HG03520 (cell line): ENCODE results near the gene ICA1L.
"Not testable (repeated sequence)": the region's sequence is repeated elsewhere in the genome, so short reads cannot be mapped to it uniquely, and the experiment has no call there.

Source experiments
- ATAC-seq: cut with Tn5 transposase; IDR thresholded peaks from one replicate; pipeline ENCODE4 v1.9.1; 2021; ENCODE audit warnings: mild to moderate bottlenecking, moderate library complexity; ENCODE audit not compliant: unreplicated experiment

ICA1L gene

DNA sequence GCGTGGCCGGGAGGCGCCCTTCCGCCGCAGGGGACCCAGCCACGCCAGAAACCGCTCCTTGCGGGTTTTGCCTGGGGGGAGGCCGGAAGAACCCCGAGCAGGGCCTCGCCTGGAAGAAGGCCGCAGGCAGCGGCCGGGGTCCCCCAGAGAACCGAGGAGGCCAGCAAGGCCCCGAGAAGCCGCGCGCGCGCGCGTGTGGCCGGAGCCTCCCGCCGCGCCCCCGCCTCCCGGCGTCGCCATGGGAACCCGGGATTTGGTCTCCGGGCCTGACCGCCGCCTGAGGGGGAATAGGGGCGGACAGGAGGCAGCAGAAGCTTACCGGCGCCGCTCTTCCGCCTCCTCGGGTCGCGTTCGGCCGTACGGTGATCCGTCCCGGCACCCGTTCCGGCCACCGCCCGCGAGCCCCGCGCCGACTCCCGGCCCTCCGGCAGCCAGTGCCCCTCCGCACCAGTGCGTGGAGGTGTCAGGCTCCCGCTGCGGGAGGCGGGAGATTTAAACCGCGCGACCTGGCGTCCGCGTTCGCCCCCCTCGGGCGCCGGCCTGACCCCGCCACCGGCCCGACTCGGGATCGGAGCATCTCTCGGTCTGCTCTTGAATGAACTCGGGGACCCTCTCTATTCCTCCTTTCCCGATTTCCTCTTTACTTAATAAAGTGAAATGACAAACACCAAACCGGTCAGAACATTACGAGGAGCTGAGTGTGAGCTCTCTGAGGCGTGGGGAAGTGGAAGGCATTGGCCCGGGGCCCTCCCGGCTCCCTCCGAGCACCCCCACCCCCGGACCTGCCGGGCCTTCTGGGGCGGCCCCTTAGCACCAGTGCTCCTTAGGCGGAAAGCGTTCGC is at the start of gene ICA1L:
TSS of gene ICA1L (minus strand) at position 467 of the 842 bp plus-strand sequence. CDS start 42,757 bp downstream, outside the sequence.
- peak; percentile 43 for ATAC-seq

DNA sequence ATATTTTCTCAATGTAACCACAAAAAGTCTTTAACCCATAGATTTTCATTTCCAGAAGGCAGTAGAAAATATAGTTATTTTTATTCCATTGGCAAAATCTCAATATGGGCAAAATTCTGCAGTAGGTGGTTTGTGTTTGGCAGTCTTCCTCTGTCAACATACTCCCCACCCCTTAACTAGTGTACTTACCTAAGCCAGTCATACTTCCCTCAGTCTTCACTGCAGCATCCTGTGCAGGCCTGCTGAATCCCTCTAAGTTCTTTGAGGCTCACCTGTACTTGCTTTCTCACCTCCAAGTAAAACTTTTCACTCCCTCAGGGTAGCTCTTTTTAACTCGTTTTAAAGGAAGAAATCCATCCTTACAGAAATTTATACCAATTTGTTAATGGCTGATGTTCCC is 47.3 kb upstream of the ICA1L start:
- no peak for ATAC-seq

DNA sequence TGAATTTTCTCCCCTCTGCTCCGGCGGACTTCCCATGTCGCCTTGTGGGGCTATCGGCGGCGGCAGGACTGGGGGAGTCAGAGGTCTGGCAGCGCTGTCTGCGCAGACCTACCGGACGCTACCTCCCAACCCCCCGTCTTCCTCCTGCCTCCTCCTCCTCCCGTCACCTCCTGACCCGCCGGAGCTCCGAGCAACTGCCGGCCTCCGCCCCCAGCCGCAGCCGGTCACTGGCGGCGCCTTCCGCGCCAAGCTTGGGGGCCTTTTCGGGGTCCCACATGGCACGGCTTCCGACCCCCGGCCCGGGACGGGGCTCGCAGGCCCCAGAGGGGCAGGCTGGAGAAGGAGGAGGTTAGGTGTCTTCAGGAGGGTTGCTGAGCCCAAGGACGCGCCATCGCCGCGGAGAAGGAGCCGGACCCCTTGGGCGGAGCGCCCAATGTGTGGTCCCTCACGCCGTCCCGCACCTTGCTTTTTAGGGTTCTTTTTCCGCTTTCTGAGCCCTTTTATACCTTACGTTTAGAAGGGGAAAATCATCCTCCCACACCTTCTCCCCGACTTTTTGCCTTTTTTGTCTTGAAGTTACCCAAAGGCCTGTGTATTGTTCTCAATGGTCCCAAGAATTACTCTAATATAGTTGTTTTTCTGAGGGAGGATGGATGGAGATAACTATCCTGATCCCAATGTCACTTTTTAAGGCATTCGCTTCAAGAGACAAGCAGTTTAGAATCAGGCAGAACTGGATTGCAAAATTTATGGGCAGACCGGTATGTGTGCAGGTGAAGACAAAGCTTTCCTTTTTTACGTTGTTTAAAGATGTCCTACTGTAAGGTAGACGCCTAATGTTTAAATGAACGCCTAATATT is 41.0 kb upstream of the ICA1L start:
- peak; percentile 42 for ATAC-seq

DNA sequence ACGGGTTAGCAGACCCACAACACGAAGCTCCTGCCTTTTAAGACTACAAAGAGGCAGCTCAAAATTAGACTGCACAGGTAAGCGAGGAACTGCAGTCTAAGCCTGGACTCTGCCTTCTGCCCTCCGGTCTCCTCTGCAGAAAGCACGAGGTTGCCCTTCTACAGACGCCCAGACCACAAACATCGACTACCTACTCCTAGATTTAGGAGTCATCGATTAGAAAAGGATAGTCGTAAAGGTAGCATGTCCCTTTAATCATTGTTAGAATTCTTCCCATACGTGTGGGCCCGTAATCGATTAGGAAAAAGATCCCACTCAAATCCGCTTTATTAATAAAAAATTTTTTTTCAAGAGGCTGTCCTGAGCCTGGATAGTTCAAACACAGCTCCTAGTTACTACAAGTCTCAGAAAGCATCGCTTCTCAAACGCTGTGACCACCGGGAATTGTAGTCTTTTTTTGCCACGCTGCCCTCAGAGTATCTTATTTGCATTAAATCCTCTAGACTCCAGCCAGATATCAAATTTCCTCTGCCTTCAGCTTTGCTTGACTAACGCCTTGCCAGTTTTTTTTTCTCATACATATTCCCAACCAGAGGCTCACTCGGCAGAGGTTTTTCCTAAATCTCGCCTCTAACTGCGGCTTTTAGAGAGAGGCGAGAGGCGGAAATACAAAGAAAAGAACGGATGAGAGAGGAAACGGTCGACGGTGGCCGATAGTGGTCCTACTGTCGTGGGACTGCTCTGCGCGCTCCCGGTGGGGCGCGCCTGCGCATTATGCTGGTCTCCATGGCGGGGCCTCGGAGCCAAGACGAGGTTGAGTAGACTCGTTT is 40.2 kb upstream of the ICA1L start, which contains the start of the genes CARF and WDR12:
TSS of gene CARF (plus strand) at position 764 of the 830 bp plus-strand sequence. CDS start 29,628 bp downstream, outside the sequence.
TSS of gene WDR12 (minus strand) at position 162 of the 830 bp plus-strand sequence. CDS start 197 bp downstream, outside the sequence.
- ATAC-seq, result peak; percentile 78

DNA sequence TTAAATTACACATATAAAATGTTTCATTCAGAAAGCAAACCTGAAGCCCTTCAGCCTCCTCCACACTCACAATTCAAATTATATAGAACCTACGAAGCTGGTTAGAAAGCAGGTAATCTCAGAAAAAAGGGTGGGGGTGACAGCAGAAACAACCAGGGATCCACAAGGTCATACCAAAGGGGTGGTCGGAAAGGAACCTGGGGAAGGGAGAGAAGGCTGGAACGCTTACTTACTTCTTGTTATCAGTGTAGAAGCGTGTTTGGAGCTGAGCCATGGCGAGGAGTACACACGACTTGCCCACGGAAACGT is 39.6 kb upstream of the ICA1L start:
- peak; percentile 16 for ATAC-seq

DNA sequence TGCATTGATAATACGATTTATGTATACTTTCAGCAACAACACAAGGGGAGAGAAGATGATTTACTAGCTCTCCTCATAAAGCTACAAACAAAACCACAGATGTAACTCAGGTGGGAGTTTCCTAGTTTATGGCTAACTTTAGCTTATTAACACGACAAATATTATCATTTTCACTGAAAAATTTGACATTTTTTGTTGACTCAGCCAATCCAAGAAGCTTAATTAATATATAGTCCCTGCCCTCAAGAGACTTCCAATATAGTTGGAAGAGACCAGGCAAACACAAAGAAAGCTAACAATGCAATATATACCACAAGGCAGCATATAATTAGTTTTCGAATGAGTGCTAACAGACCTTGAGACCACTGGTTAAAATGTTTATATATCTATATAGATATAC is 39.1 kb upstream of the ICA1L start:
- ATAC-seq, result no peak

DNA sequence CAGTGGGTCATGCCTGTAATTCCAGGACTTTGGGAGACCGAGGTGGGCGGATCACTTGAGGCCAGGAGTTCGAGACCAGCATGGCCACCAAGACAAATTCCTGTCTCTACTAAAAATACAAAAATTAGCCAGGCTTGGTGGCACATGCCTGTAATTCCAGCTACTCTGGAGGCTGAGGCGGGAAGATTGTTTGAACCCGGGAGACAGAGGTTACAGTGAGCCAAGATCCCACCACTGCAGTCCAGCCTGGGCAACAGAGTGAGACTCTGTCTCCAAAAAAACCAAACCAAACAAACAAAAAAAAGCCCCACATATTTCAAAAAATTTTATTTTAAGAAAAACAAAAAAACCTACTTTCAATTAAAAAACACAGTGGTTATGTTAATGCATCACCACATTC is 38.7 kb upstream of the ICA1L start:
- ATAC-seq, result not testable (repeated sequence)

DNA sequence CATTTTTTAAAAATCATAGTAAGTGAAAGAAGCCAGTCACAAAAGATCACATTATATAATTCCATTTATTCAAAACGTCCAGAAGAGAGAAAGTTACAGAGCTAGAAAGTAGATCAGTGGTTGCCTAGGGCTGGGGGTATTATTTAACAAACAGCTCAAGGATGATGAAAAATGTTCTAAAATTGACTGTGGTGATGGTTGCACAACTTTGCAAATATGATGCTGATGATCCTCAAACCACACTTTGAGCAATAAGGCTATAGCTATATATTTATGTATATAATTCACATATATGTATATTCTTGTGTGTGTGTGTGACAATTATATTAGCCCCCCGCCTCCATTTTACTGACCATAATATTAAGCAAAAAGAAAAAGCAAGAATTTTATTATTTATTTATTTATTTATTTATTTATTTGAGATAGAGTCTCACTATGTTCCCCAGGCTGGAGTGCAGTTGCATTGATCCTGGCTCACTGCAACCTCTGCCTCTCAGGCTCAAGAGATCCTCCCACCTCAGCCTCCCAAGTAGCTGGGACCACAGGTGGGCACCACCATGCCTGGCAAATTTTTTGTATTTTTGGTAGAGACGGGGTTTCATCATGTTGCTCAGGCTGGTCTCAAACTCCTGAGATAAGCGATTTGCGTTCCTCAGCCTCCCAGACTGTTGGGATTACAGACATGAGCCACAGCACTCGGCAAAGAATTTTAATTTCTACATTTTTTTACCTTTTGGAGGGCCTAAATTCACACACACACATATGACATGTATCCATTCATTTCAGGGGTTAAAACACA is 38.0 kb upstream of the ICA1L start:
- ATAC-seq, result no peak

DNA sequence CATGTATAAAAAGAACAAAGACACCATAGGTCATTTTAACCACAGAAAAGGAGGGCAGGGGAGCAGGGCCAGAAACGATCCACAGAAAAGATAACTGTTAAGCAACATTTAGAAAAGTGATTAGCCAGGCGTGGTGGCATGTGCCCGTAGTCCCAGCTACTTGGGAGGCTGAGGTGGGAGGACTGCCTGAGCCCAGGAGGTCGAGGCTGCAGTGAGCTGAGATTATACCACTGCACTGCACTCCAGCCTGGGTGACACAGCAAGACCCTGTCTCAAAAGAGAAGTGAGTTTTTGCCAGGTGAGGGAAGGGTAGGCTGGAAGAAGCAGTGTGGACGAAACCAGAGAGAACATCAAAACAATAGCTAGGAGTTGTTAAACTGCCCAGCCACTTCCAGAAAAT is 36.6 kb upstream of the ICA1L start:
- ATAC-seq, result no peak

DNA sequence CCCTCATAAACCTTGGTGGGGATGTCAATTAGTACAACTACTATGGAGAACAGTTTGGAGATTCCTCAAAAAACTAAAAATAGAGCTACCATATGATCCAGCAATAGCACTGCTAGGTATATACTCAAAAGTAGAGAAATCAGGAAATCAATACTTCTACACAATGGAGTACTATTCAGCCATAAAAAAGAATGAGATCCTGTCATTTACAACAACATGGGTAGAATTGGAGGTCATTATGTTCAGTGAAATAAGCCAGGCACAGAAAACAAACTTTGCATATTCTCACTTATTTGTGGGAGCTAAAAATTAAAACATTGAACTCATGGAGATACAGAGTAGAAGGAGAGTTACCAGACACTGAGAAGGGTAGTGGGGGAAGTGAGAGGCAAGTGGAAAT is 33.9 kb upstream of the ICA1L start:
- ATAC-seq, result not testable (repeated sequence)

DNA sequence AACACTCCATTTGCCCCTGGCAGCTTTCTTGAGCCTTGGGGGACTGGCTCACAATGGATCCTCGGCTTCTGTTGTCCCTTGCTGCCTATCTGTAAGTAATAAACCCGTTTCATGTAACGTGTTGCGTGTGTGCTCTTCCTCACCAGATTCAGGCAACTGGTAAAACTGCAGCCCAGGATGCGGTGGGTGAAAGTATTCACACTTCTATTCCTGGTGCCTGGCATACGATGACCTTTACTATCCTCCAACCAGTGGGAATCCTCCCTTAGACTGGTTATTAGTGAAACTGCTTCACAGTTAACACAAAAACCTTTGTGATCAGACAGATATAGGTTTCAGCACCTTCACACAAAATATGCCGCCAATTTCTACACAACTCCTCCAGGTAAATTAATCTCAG is 13.6 kb upstream of the ICA1L start:
- ATAC-seq, result no peak

DNA sequence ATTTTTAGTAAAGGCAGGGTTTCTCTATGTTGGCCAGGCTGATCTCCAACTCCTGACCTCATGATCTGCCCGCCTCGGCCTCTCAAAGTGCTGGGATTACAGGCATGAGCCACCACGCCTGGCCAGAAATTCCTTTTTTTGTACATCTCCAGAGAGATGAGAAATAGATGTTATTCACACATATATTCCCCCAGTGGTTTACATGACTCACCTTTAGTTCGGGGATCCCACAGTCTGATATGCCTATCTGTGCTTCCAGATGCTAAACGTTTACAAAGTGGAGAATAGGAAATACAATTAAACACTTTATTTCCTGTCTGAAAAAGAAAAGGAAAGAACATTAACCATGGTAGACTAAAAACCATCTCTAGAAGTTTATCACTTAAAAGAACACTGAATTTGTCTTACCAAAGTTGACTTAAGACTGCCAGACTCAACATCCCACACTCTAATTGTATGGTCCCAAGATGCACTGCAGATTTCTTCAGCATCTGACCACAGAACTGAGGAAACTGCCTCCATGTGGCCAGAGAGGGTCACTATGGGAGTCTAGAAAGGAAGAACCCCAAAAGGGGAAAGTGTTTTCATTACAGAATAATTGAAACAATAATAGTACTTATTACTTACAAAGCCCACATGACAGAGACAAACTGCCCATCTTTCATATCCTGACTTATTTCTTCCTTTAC is 12.6 kb upstream of the ICA1L start:
- no peak for ATAC-seq

DNA sequence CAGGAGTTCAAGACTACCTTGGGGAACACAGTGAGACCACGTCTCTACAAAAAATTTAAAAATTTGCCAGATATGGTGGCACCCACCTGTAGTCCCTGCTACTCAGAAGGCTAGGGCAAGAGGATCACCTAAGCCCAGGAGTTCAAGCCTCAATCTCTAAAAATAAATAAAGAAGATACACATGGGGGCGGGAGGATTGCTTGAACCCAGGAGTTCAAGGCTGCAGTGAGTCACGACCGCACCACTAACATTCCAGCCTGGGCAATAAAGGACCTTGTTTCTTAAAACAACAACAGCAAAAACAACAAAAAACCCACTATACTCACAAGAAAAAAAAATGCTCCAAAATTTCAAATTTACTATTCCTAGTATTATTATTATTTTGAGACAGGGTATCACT is 10.0 kb upstream of the ICA1L start:
- no peak for ATAC-seq

DNA sequence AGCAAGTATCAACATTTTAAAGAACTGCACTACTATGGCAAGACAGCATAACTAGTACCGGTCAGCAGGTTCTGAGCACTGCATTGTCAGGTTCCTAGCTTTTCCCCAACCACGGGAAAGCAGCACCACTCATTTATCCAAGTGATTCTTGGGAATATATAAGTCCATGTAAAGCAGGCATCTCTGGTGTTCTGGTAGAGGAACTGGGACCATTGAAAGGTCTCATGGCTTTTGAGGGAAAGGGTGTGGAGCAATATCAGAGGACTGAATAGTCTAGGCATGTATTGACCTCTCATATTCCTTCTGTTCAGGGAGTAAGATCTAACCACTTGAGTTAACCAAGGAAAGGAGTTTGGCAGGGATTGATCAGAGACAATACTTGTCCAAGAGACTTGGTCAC is 6.1 kb upstream of the ICA1L start:
- no peak for ATAC-seq

DNA sequence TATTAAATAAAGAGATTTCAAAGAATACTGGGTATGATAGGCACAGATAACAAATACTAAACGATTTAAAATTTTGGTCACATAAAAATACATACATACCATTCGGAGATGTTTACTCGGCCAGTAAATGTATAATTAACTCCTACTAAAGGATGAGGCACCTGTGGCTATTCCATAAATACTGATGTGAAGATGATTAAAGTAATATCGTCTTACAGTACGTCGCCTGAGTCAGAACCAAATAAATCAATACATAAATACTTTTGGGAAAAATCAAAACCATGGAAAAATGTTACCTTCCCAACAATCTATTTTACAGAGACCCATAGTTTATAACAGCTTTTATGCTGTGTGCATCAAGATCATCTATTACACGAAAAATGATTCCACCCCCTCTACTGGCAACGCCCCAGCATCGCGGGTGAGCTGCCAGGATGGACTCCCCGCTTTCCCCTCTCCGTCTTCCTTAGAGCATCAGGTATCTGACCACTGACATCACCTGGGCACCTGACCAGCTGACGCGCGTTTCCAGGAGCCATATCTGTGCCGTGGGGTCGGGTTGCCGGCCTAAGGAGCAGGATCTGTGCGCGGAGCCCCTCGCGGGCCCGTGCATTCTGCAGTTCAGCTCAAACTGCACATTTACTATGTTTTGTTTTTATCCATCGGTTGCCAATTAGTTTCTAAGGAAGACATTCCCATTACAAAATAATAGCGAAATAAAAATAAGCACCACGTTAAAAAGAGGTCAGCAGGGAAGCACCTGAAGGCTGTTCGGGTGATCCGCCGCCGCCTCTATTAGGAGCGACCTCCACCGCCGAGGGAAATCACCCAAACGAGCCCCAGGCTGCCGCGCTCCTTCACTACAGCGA is 901 bp downstream of the ICA1L start:
- peak; percentile 74 for ATAC-seq

DNA sequence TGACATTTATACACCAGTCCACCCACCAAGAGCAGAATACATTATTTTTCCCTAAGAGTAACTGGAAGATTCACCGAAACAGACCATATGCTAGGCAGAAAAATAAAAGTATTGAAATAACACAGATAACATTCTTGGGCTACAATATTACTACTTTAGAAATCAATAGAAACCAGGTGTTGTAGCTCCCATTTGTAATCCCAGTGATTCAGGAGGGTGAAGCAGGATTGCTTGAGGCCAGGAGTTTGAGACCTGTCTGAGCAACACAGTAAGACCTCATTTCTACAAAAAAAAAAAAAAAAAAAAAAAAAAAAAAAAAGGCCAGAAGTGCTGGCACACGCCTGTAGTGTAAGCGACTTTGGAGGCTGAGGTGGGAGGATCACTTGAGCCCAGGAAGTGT is 9.6 kb downstream of the ICA1L start:
- ATAC-seq, result no peak

DNA sequence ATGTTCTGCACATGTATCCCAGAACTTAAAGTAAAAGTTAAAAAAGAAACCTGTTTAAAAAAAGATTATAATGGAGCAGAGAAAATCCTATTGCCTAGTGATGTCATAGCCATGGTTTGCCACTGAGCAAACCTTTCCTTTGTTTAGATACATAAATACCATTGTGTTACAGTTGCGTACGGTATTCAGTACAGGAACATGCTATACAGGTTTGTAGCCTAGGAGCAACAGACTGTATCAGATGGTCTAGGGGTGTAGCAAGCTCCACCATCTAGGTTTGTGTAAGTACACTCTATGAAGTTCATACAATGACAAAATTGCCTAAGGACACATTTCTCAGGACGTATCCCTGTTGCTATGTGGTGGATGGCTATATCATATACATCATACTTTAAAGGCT is 13.0 kb downstream of the ICA1L start:
- ATAC-seq, result no peak

DNA sequence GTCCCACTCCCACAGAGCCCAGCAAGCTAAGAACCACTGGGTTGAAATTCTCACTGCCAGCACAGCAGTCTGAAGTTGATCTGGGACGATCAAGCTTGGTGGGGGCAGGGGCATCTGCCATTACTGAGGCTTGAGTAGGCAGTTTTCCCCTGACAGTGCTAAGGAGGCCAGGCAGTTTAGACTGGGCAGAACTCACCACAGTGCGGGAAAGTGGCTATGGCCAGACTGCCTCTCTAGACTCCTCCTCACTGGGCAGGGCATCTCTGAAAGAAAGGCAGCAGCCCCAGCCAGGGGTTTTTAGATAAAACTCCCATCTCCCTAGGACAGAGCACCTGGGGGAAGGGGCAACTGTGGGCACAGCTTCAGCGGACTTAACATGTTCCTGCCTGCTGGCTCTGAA is 22.2 kb downstream of the ICA1L start:
- ATAC-seq, result not testable (repeated sequence)

DNA sequence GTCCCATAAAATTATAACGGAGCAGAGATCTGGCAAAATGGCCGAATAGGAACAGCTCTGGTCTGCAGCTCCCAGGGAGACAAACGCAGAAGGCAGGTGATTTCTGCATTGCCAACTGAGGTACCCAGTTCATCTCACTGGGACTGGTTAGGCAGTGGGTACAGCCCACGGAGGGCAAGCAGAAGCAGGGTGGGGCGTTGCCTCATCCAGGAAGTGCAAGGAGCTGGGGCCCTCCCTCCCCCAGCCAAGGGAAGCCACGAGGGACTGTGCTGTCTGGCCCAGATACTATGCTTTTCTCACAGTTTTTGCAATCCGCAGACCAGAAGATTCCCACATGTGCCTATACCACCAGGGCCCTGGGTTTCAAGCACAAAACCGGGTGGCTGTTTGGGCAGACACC is 22.8 kb downstream of the ICA1L start:
- no peak for ATAC-seq
